Measurements from ENCODE around the gene ZNF664. TPM values are rescaled to one million over a fixed set of nuclear protein-coding genes. Genes with fewer than 3 reads are reported as not detected.

The ZNF664 gene
- total and polyA plus RNA-seq, 2 of the 8 experiments (the other 6 are each of a cell fraction or from before 2014, with no cell fraction given) = 22.8 to 51.4 TPM

DNA sequence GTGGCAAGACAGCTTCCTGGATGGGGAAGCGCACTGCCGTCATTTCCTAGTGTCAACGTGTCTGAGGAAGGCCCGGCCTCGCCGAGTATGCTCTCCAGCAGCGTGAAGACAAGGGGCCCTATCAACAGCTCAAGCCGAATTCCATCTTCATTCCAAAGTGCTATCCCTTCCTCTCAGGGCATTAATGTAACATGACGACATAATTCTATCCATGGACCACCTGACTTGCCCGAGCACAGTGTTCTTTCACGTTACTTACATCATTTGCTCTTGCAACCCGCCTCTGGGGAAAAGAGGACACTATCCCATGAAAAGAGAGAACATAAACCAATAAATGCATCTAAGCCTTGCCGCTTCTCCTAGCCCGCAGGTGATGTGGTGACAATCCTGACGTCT, 23.2 kb upstream of the ZNF664 start:
- CTCF ChIA-PET (ENCODE audit: partially characterized antibody) = interaction anchor here (1.0 to 2.3 kb wide), 3 partner anchors 11 to 36 kb away, joined by 3 to 6 read pairs (median 5); no protein-coding TSS in a partner anchor
- no peak overlapping the region for H3K27ac ChIP-seq (ENCODE audit: low read depth, low read length)

More for the DNA sequence above, 23.2 kb upstream of the ZNF664 start:
- H2BK15ac ChIP-seq (ENCODE audit: low read length) = no peak overlapping the region
- no peak for FAIRE-seq
- H3K56ac ChIP-seq (replicated peaks; ENCODE audit: insufficient read length, low read depth, low read length) = no peak overlapping the region
- no peak overlapping the region for H2BK5ac ChIP-seq (ENCODE audit: low read depth, low read length)
- H3K14ac ChIP-seq (ENCODE audit: insufficient read length) = no peak overlapping the region
- H2BK12ac ChIP-seq (ENCODE audit: low read depth, low read length) = no peak overlapping the region
- H3K23ac ChIP-seq (ENCODE audit: insufficient read length) = no peak overlapping the region
- H4K91ac ChIP-seq (replicated peaks; ENCODE audit: insufficient read length, low read length) = no peak overlapping the region
- no peak overlapping the region for H3K18ac ChIP-seq (ENCODE audit: extremely low read depth, low read length)
- DNase-seq (ENCODE audit: low read depth in 1 of 2, low spot score in 2 of 2) = no peak
- H3K27me3 ChIP-seq (replicated peaks in 1 of 4; ENCODE audit: control insufficient read depth in 3 of 4, extremely low read depth in 1 of 4, insufficient read depth in 3 of 4, low read length in 3 of 4) = peaks cover 0 to 18% (median 3%) of the 10 kb centered on the region in 4 experiments; a peak in 5 of 7 replicates
- peaks cover 0 to 2% of the 10 kb centered on the region in 2 experiments for H4K20me1 ChIP-seq (replicated peaks in 1 of 2; ENCODE audit: control insufficient read depth in 1 of 2, insufficient read depth in 2 of 2, low read length in 2 of 2)
- no peaks in the 10 kb centered on the region for H3K4me1 ChIP-seq (replicated peaks in 1 of 4; ENCODE audit: control insufficient read depth in 3 of 4, insufficient read depth in 4 of 4, low read length in 3 of 4)
- no peak for TF ChIP-seq CBX8 (IDR thresholded peaks at IDR 0.05; ENCODE audit: borderline replicate concordance, low read depth, low read length)
- no peak for TF ChIP-seq RFX5 (IDR thresholded peaks at IDR 0.05; ENCODE audit: borderline replicate concordance, low read depth, low read length)
- TF ChIP-seq CHD1 (IDR thresholded peaks at IDR 0.05; ENCODE audit: low read depth, low read length) = no peak
- no peak for TF ChIP-seq POU5F1 (IDR thresholded peaks at IDR 0.05; ENCODE audit: low read depth, low read length)
- no peaks in the 10 kb centered on the region for H3K79me1 ChIP-seq (ENCODE audit: low read depth, low read length)
- no peak overlapping the region for H2AK5ac ChIP-seq (ENCODE audit: low read depth, low read length)
- H2AFZ ChIP-seq (ENCODE audit: low read length) = no peak overlapping the region
- H4K8ac ChIP-seq (ENCODE audit: extremely low read depth, insufficient read depth, low read length) = no peak overlapping the region
- no peak overlapping the region for H2BK20ac ChIP-seq (ENCODE audit: low read length)
- POLR2A ChIA-PET (ENCODE audit: partially characterized antibody) = no interaction called here
- H2BK120ac ChIP-seq (replicated peaks; ENCODE audit: low read depth, low read length) = no peak overlapping the region
- no peaks in the 10 kb centered on the region; a peak in 1 of 4 replicates for H3K9me3 ChIP-seq (ENCODE audit: insufficient read depth in 2 of 2, low read depth in 1 of 2, low read length in 1 of 2)
- no peaks in the 10 kb centered on the region for H3K79me2 ChIP-seq (ENCODE audit: control insufficient read depth in 1 of 2, insufficient read depth in 2 of 2, low read length in 2 of 2)
- H3K9ac ChIP-seq (replicated peaks in 1 of 4; ENCODE audit: extremely low read depth in 1 of 4, low read depth in 3 of 4, low read length in 3 of 4) = no peak overlapping the region
- no peaks in the 10 kb centered on the region for H3K36me3 ChIP-seq (ENCODE audit: control insufficient read depth in 2 of 4, insufficient read depth in 4 of 4, low read length in 3 of 4)
- H3K4ac ChIP-seq (replicated peaks; ENCODE audit: insufficient read length, low read depth, low read length) = no peak overlapping the region
- H3K4me2 ChIP-seq (ENCODE audit: insufficient read depth in 1 of 2, low read depth in 2 of 2, low read length in 2 of 2) = no peak overlapping the region
- H4K5ac ChIP-seq (ENCODE audit: insufficient read length, low read depth, low read length) = no peak overlapping the region
- no peaks in the 10 kb centered on the region for H3K23me2 ChIP-seq (ENCODE audit: low read depth, low read length)
- H3K4me3 ChIP-seq (ENCODE audit: extremely low read depth in 1 of 4, insufficient read depth in 2 of 4, low read depth in 3 of 4, low read length in 4 of 4) = no peak overlapping the region
- 91% methylated on average over 15 of the region's 15 CpGs; no CpG with 5 or more reads in 1 of the 2 experiments for WGBS, 2 experiments (ENCODE audit: extremely low coverage in 1 of 2, insufficient coverage in 1 of 2, insufficient read length in 1 of 2, insufficient replicate concordance in 2 of 2, low coverage in 1 of 2, low lambda C conversion rate in 2 of 2, missing lambda C conversion rate in 1 of 2)
